ENCODE results near the gene GZMM.

- TF ChIP-seq, protein P1, sequence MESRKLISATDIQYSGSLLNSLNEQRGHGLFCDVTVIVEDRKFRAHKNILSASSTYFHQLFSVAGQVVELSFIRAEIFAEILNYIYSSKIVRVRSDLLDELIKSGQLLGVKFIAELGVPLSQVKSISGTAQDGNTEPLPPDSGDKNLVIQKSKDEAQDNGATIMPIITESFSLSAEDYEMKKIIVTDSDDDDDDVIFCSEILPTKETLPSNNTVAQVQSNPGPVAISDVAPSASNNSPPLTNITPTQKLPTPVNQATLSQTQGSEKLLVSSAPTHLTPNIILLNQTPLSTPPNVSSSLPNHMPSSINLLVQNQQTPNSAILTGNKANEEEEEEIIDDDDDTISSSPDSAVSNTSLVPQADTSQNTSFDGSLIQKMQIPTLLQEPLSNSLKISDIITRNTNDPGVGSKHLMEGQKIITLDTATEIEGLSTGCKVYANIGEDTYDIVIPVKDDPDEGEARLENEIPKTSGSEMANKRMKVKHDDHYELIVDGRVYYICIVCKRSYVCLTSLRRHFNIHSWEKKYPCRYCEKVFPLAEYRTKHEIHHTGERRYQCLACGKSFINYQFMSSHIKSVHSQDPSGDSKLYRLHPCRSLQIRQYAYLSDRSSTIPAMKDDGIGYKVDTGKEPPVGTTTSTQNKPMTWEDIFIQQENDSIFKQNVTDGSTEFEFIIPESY (IDR thresholded peaks at IDR 0.05; ENCODE audit: extremely low read depth, insufficient replicate concordance, low read length) = no peak
- TF ChIP-seq, protein P2, sequence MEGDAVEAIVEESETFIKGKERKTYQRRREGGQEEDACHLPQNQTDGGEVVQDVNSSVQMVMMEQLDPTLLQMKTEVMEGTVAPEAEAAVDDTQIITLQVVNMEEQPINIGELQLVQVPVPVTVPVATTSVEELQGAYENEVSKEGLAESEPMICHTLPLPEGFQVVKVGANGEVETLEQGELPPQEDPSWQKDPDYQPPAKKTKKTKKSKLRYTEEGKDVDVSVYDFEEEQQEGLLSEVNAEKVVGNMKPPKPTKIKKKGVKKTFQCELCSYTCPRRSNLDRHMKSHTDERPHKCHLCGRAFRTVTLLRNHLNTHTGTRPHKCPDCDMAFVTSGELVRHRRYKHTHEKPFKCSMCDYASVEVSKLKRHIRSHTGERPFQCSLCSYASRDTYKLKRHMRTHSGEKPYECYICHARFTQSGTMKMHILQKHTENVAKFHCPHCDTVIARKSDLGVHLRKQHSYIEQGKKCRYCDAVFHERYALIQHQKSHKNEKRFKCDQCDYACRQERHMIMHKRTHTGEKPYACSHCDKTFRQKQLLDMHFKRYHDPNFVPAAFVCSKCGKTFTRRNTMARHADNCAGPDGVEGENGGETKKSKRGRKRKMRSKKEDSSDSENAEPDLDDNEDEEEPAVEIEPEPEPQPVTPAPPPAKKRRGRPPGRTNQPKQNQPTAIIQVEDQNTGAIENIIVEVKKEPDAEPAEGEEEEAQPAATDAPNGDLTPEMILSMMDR (IDR thresholded peaks at IDR 0.05 in 2 of 3, conservative IDR thresholded peaks at IDR 0.05 in 1 of 3; ENCODE audit: borderline replicate concordance in 1 of 3, insufficient read depth in 1 of 3, low read depth in 2 of 3, low read length in 2 of 3) = no peak
- TF ChIP-seq POLR2A (IDR thresholded peaks at IDR 0.05; ENCODE audit: borderline replicate concordance, extremely low read depth, insufficient read depth, insufficient read length) (no peak), SRF (IDR thresholded peaks at IDR 0.05; ENCODE audit: low read depth) (no peak), ZFX (IDR thresholded peaks at IDR 0.05) (no peak), SIN3A (IDR thresholded peaks at IDR 0.05; ENCODE audit: low read depth) (no peak), POLR2AphosphoS5 (IDR thresholded peaks at IDR 0.05; ENCODE audit: low read depth, low read length) (no peak), EZH2 (IDR thresholded peaks at IDR 0.05) (no peak), YY1 (IDR thresholded peaks at IDR 0.05; ENCODE audit: extremely low read depth, insufficient replicate concordance, low read depth, low read length) (no peak), EZH2phosphoT487 (IDR thresholded peaks at IDR 0.05; ENCODE audit: borderline replicate concordance) (no peak), RAD21 (IDR thresholded peaks at IDR 0.05; ENCODE audit: low read depth) (no peak), ZNF274 (IDR thresholded peaks at IDR 0.05; ENCODE audit: low read depth, low read length) (no peak)
- TF ChIP-seq, protein P3, sequence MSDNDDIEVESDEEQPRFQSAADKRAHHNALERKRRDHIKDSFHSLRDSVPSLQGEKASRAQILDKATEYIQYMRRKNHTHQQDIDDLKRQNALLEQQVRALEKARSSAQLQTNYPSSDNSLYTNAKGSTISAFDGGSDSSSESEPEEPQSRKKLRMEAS (IDR thresholded peaks at IDR 0.05) = no peak
- TF ChIP-seq, protein P4, sequence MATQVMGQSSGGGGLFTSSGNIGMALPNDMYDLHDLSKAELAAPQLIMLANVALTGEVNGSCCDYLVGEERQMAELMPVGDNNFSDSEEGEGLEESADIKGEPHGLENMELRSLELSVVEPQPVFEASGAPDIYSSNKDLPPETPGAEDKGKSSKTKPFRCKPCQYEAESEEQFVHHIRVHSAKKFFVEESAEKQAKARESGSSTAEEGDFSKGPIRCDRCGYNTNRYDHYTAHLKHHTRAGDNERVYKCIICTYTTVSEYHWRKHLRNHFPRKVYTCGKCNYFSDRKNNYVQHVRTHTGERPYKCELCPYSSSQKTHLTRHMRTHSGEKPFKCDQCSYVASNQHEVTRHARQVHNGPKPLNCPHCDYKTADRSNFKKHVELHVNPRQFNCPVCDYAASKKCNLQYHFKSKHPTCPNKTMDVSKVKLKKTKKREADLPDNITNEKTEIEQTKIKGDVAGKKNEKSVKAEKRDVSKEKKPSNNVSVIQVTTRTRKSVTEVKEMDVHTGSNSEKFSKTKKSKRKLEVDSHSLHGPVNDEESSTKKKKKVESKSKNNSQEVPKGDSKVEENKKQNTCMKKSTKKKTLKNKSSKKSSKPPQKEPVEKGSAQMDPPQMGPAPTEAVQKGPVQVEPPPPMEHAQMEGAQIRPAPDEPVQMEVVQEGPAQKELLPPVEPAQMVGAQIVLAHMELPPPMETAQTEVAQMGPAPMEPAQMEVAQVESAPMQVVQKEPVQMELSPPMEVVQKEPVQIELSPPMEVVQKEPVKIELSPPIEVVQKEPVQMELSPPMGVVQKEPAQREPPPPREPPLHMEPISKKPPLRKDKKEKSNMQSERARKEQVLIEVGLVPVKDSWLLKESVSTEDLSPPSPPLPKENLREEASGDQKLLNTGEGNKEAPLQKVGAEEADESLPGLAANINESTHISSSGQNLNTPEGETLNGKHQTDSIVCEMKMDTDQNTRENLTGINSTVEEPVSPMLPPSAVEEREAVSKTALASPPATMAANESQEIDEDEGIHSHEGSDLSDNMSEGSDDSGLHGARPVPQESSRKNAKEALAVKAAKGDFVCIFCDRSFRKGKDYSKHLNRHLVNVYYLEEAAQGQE (IDR thresholded peaks at IDR 0.05; ENCODE audit: low read depth) = no peak
These were observed 49.7 kb downstream of the GZMM start for GRCh38 chr19:593505-593904.

Data from HCT116 (cell line).